Loucy (cell line): Measurements from ENCODE around the gene CCDC146.
"Not testable (repeated sequence)": the region's sequence is repeated elsewhere in the genome, so short reads cannot be mapped to it uniquely, and the experiment has no call there.

ENCODE experiments used
- H2AFZ ChIP-seq: fragments of 200-600 bp; sonication (generic); 2 replicates; pipeline ENCODE4 v1.6.0; 2016; ENCODE audit warnings: antibody characterized with exemption, mild to moderate bottlenecking, low read length, moderate library complexity
- H3F3A ChIP-seq: fragments of 200-600 bp; 2 replicates; pipeline ENCODE4 v1.6.0; 2016; ENCODE audit warnings: antibody characterized with exemption, low read depth, mild to moderate bottlenecking
- H3K27me3 ChIP-seq: fragments of 200-600 bp; sonication (generic); 2 replicates; pipeline ENCODE4 v1.6.1; 2014; ENCODE audit warnings: low read length, mild to moderate bottlenecking; ENCODE audit not compliant: insufficient read depth, poor library complexity, severe bottlenecking
- H3K36me3 ChIP-seq: fragments of 200-600 bp; sonication (generic); 2 replicates; pipeline ENCODE4 v1.6.1; 2016; ENCODE audit warnings: low read length; ENCODE audit not compliant: insufficient read depth
- H3K4me1 ChIP-seq: fragments of 200-600 bp; sonication (generic); 2 replicates; pipeline ENCODE4 v1.5.1; 2014; ENCODE audit warnings: low read length, mild to moderate bottlenecking; ENCODE audit not compliant: insufficient read depth, poor library complexity, severe bottlenecking
- H3K4me2 ChIP-seq: fragments of 200-600 bp; sonication (generic); 2 replicates; pipeline ENCODE4 v1.6.0; 2014; ENCODE audit warnings: antibody characterized with exemption, low read length, low read depth, mild to moderate bottlenecking; ENCODE audit not compliant: poor library complexity, severe bottlenecking
- H3K4me3 ChIP-seq: fragments of 200-600 bp; sonication (generic); 2 replicates; pipeline ENCODE4 v1.5.1; 2014; ENCODE audit warnings: low read length, mild to moderate bottlenecking, mixed read lengths; ENCODE audit not compliant: poor library complexity, severe bottlenecking
- H3K79me2 ChIP-seq: fragments of 200-600 bp; sonication (generic); 2 replicates; pipeline ENCODE4 v1.6.1; 2014; ENCODE audit warnings: low read length; ENCODE audit not compliant: insufficient read depth
- H3K9ac ChIP-seq: fragments of 200-600 bp; sonication (generic); 2 replicates; pipeline ENCODE4 v1.6.0; 2014; ENCODE audit warnings: mild to moderate bottlenecking, low read depth, low read length, moderate library complexity; ENCODE audit not compliant: poor library complexity, severe bottlenecking
- H3K9me2 ChIP-seq: fragments of 200-600 bp; sonication (generic); replicated peaks from 2 replicates; pipeline ENCODE4 v1.6.1; 2016; ENCODE audit warnings: low read depth, low read length, mixed read lengths
- H3K9me3 ChIP-seq: fragments of 200-600 bp; sonication (generic); 2 replicates; pipeline ENCODE4 v1.6.1; 2014; ENCODE audit warnings: mild to moderate bottlenecking, antibody characterized with exemption, low read length, low read depth; ENCODE audit not compliant: insufficient read depth
- H4K20me1 ChIP-seq: fragments of 200-600 bp; sonication (generic); 2 replicates; pipeline ENCODE4 v1.6.0; 2014; ENCODE audit warnings: antibody characterized with exemption, low read length, mild to moderate bottlenecking; ENCODE audit not compliant: insufficient read depth, poor library complexity, severe bottlenecking
- CTCF ChIP-seq: fragments of 200-600 bp; sonication (generic); conservative IDR thresholded peaks from 2 replicates; pipeline ENCODE4 v1.5.1; 2014; ENCODE audit warnings: mild to moderate bottlenecking, antibody characterized with exemption, low read length
- EZH2phosphoT487 ChIP-seq: fragments of 200-600 bp; IDR thresholded peaks from 2 replicates; pipeline ENCODE4 v1.6.1; 2018; ENCODE audit warnings: antibody characterized with exemption, mild to moderate bottlenecking, moderate library complexity, borderline replicate concordance

CCDC146 gene

GRCh38 chr7:77270094-77270480, 147.7 kb downstream of the CCDC146 start:
- no peaks in the 10 kb centered on the region for H3K4me1 ChIP-seq
- no peaks in the 10 kb centered on the region for H3F3A ChIP-seq
- TF ChIP-seq EZH2phosphoT487 (no peak), CTCF (no peak)
- H3K4me3 ChIP-seq: no peak overlapping the region
- H2AFZ ChIP-seq: no peak overlapping the region
- H3K9me2 ChIP-seq: no peaks in the 10 kb centered on the region
- H3K4me2 ChIP-seq: no peak overlapping the region
- H3K36me3 ChIP-seq: no peaks in the 10 kb centered on the region
- no peaks in the 10 kb centered on the region for H4K20me1 ChIP-seq
- H3K27me3 ChIP-seq: no peaks in the 10 kb centered on the region
- H3K9me3 ChIP-seq: no peaks in the 10 kb centered on the region
- H3K79me2 ChIP-seq: no peaks in the 10 kb centered on the region
- H3K9ac ChIP-seq: no peak overlapping the region

DNA sequence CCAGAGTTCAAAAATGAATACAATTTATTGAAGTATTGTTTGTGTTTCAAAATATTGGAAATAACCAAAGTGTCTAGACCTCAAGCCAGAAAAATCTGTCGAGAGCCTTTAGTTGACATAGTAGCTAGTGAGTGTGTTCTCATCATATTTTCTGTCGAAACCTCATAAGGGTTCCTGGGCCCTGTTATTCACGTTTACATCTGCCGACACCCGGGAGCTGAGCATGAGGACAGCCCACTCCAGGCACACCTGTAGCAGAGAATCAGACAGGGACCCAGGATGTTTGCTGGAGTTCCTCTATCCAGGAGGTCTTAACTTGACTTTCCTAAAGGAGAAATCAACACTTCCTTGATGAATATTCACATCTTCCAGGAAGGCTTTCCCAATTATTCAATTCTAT, 149.4 kb downstream of the CCDC146 start:
- no peaks in the 10 kb centered on the region for H3K36me3 ChIP-seq
- no peaks in the 10 kb centered on the region for H3K9me2 ChIP-seq
- H3K4me3 ChIP-seq: no peak overlapping the region
- H3K9me3 ChIP-seq: no peaks in the 10 kb centered on the region
- no peaks in the 10 kb centered on the region for H4K20me1 ChIP-seq
- TF ChIP-seq EZH2phosphoT487 (no peak), CTCF (no peak)
- H3F3A ChIP-seq: no peaks in the 10 kb centered on the region
- H3K4me2 ChIP-seq: no peak overlapping the region
- no peak overlapping the region for H3K9ac ChIP-seq
- no peaks in the 10 kb centered on the region for H3K79me2 ChIP-seq
- no peaks in the 10 kb centered on the region for H3K4me1 ChIP-seq
- H2AFZ ChIP-seq: no peak overlapping the region
- H3K27me3 ChIP-seq: no peaks in the 10 kb centered on the region

DNA sequence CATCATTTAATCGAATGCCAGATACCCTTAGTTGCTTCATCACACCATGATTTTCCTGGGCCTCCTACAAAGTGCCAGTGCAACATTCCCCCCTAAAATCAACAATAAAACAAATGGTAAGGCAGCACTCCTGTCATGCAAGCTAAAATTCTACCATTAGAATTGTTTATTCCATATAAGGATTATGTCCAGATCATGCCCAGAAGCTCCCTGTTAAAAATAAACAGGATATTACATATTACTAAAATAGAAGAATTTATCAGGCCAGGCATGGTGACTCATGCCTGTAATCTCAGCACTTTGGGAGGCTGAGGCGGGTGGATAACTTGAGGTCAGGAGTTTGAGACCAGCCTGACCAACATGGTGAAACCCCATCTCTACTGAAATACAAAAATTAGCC, 153.2 kb downstream of the CCDC146 start:
- H3K79me2 ChIP-seq, H3K4me2 ChIP-seq, H3K4me1 ChIP-seq: not testable (repeated sequence)

GRCh38 chr7:77276120-77276519, 153.7 kb downstream of the CCDC146 start:
- H3K9me2 ChIP-seq: no peaks in the 10 kb centered on the region
- H3K79me2 ChIP-seq: no peaks in the 10 kb centered on the region
- no peaks in the 10 kb centered on the region for H3K9me3 ChIP-seq
- H3K27me3 ChIP-seq: no peaks in the 10 kb centered on the region
- H3K4me3 ChIP-seq: no peak overlapping the region
- H3F3A ChIP-seq: no peaks in the 10 kb centered on the region
- H4K20me1 ChIP-seq: no peaks in the 10 kb centered on the region
- H3K4me2 ChIP-seq: no peak overlapping the region
- H3K4me1 ChIP-seq: no peaks in the 10 kb centered on the region
- TF ChIP-seq CTCF (no peak), EZH2phosphoT487 (no peak)
- no peak overlapping the region for H3K9ac ChIP-seq
- no peaks in the 10 kb centered on the region for H3K36me3 ChIP-seq
- no peak overlapping the region for H2AFZ ChIP-seq

More for the DNA sequence above, 153.2 kb downstream of the CCDC146 start:
- not testable (repeated sequence) for H3K27me3 ChIP-seq, H3K9me3 ChIP-seq, H2AFZ ChIP-seq, H4K20me1 ChIP-seq, H3K9ac ChIP-seq, H3K4me3 ChIP-seq, H3K36me3 ChIP-seq, H3F3A ChIP-seq, H3K9me2 ChIP-seq
